WTC11 (cell line): Measurements from ENCODE around the gene SHISA6. TPM values are rescaled to one million over a fixed set of nuclear protein-coding genes. Genes with fewer than 3 reads are reported as not detected.

Experiments used
- ATAC-seq: fragments of 200-7000 bp; cut with Tn5 transposase; 2 replicates; pipeline ENCODE4 v1.10.0; 2021; ENCODE audit warnings: mild to moderate bottlenecking, moderate library complexity
- Bru-seq: library from RNA; stranded (reverse); fragments of 400-500 nt; gene quantifications from one replicate; lab custom pipeline; 2021; lab: Mats Ljungman, UMichigan
- CTCF ChIA-PET: fragments of 300-600 bp; sonication (Branson Sonifier 250); formaldehyde crosslinking; loops from one replicate; lab custom pipeline; 2021; ENCODE audit warnings: antibody characterized with exemption; lab: Charles Lee
- POLR2A ChIA-PET: fragments of 350-600 bp; sonication (Branson Sonifier 250); formaldehyde crosslinking; loops from one replicate; lab custom pipeline; 2021; ENCODE audit warnings: antibody characterized with exemption; lab: Charles Lee
- DNase-seq: peaks from one replicate; pipeline ENCODE4 v3.0.0; 2021; ENCODE audit warnings: low spot score
- H3K27ac Mint-ChIP-seq: 2 replicates; pipeline ENCODE4 v1.8.0; 2021; ENCODE audit warnings: mixed read lengths
- H3K27me3 Mint-ChIP-seq: 2 replicates; pipeline ENCODE4 v1.8.0; 2021; ENCODE audit warnings: low read depth, mild to moderate bottlenecking, moderate library complexity, mixed read lengths
- H3K36me3 Mint-ChIP-seq: 2 replicates; pipeline ENCODE4 v1.8.0; 2021; ENCODE audit warnings: mixed read lengths
- H3K4me1 Mint-ChIP-seq: 2 replicates; pipeline ENCODE4 v1.8.0; 2022; ENCODE audit warnings: mixed read lengths
- H3K4me3 Mint-ChIP-seq: 2 replicates; pipeline ENCODE4 v1.8.0; 2021; ENCODE audit warnings: mild to moderate bottlenecking, moderate library complexity, mixed read lengths
- H3K9me3 Mint-ChIP-seq: 2 replicates; pipeline ENCODE4 v1.8.0; 2021; ENCODE audit warnings: mixed read lengths
- ATF1 ChIP-seq: sonication (generic); formaldehyde crosslinking; IDR thresholded peaks from 2 replicates; pipeline ENCODE4 v1.8.1; 2023; ENCODE audit warnings: mild to moderate bottlenecking, moderate library complexity, missing genetic modification reagents
- CBFB ChIP-seq: sonication (generic); formaldehyde crosslinking; IDR thresholded peaks from 2 replicates; pipeline ENCODE4 v1.8.1; 2022; ENCODE audit warnings: mild to moderate bottlenecking, low read depth, missing genetic modification reagents
- CREB1 ChIP-seq: sonication (generic); formaldehyde crosslinking; IDR thresholded peaks from 2 replicates; pipeline ENCODE4 v1.8.0; 2023; ENCODE audit warnings: mild to moderate bottlenecking, missing genetic modification reagents
- ESRRA ChIP-seq: sonication (generic); formaldehyde crosslinking; IDR thresholded peaks from 2 replicates; pipeline ENCODE4 v1.8.1; 2022; ENCODE audit warnings: mild to moderate bottlenecking, missing genetic modification reagents, borderline replicate concordance
- OVOL2 ChIP-seq: fragments of 250-450 bp; sonication (Bioruptor Pico); IDR thresholded peaks from 2 replicates; pipeline ENCODE4 v1.9.0; 2021; ENCODE audit warnings: mild to moderate bottlenecking, borderline replicate concordance
- TEAD1 ChIP-seq: sonication (generic); formaldehyde crosslinking; IDR thresholded peaks from 2 replicates; pipeline ENCODE4 v1.8.0; 2022; ENCODE audit warnings: mild to moderate bottlenecking, missing genetic modification reagents
- TP53 ChIP-seq: sonication (generic); formaldehyde crosslinking; IDR thresholded peaks from 2 replicates; pipeline ENCODE4 v1.8.1; 2023; ENCODE audit warnings: mild to moderate bottlenecking, missing genetic modification reagents
- ZNF219 ChIP-seq: sonication (generic); formaldehyde crosslinking; IDR thresholded peaks from 2 replicates; pipeline ENCODE4 v1.8.0; 2023; ENCODE audit warnings: missing genetic modification reagents, mild to moderate bottlenecking, borderline replicate concordance
- ZNF263 ChIP-seq: sonication (generic); formaldehyde crosslinking; IDR thresholded peaks from 2 replicates; pipeline ENCODE4 v1.8.1; 2022; ENCODE audit warnings: low read depth, mild to moderate bottlenecking, moderate library complexity, missing genetic modification reagents
- long read RNA-seq, 3 experiments: library from RNA in 1 of 3; library from capped mRNA in 1 of 3; library from polyadenylated mRNA in 1 of 3; unstranded in 2 of 3; stranded (forward) in 1 of 3; transcript quantifications; one replicate each; pipeline ENCODE4 v2.0.0, GENCODE V29; 2021
- total RNA-seq: library from RNA; stranded (reverse); gene quantifications from 3 replicates; pipeline ENCODE4 v1.2.3, GENCODE V29; 2021
- TF ChIP-seq, protein P1 (sequence below): sonication (generic); formaldehyde crosslinking; IDR thresholded peaks from 2 replicates; pipeline ENCODE4 v1.8.0; 2022; ENCODE audit warnings: mild to moderate bottlenecking, missing genetic modification reagents
- TF ChIP-seq, protein P2 (sequence below): fragments of 250-450 bp; sonication (Bioruptor Pico); IDR thresholded peaks from 2 replicates; pipeline ENCODE4 v1.9.0; 2021; ENCODE audit warnings: mild to moderate bottlenecking
- TF ChIP-seq, protein P3 (sequence below): sonication (generic); formaldehyde crosslinking; IDR thresholded peaks from 2 replicates; pipeline ENCODE4 v1.8.0; 2023; ENCODE audit warnings: missing genetic modification reagents, mild to moderate bottlenecking, borderline replicate concordance
- TF ChIP-seq, protein P4 (sequence below): sonication (generic); formaldehyde crosslinking; IDR thresholded peaks from 2 replicates; pipeline ENCODE4 v1.8.1; 2023; ENCODE audit warnings: mild to moderate bottlenecking, missing genetic modification reagents, borderline replicate concordance
- TF ChIP-seq, protein P5 (sequence below): sonication (generic); formaldehyde crosslinking; conservative IDR thresholded peaks from 2 replicates; pipeline ENCODE4 v1.8.1; 2022; ENCODE audit warnings: mild to moderate bottlenecking, missing genetic modification reagents
- TF ChIP-seq, protein P6 (sequence below): sonication (generic); formaldehyde crosslinking; IDR thresholded peaks from 2 replicates; pipeline ENCODE4 v1.8.1; 2022; ENCODE audit warnings: mild to moderate bottlenecking, missing genetic modification reagents, moderate library complexity, borderline replicate concordance
- TF ChIP-seq, protein P7 (sequence below): fragments of 250-450 bp; sonication (Bioruptor Pico); IDR thresholded peaks from 2 replicates; pipeline ENCODE4 v1.9.0; 2021; ENCODE audit warnings: moderate library complexity, mild to moderate bottlenecking, inconsistent platforms, borderline replicate concordance

SHISA6 gene
- total RNA-seq (0.99 to 1.4 TPM (median 1.1 TPM) in 3 replicates), Bru-seq, nascent RNA (percentile 25 among the genes with signal in this experiment)
- long read RNA-seq, experiment 1, partial matches to known transcripts = 0 of 5 reads
- long read RNA-seq, experiment 1, other reads (novel, unspliced or antisense) = 4 of 5 reads
- long read RNA-seq, experiment 2, partial matches to known transcripts = 0 of 1 reads
- long read RNA-seq, experiment 2, other reads (novel, unspliced or antisense) = 1 of 1 reads
- long read RNA-seq, experiment 3 = 0 reads

DNA sequence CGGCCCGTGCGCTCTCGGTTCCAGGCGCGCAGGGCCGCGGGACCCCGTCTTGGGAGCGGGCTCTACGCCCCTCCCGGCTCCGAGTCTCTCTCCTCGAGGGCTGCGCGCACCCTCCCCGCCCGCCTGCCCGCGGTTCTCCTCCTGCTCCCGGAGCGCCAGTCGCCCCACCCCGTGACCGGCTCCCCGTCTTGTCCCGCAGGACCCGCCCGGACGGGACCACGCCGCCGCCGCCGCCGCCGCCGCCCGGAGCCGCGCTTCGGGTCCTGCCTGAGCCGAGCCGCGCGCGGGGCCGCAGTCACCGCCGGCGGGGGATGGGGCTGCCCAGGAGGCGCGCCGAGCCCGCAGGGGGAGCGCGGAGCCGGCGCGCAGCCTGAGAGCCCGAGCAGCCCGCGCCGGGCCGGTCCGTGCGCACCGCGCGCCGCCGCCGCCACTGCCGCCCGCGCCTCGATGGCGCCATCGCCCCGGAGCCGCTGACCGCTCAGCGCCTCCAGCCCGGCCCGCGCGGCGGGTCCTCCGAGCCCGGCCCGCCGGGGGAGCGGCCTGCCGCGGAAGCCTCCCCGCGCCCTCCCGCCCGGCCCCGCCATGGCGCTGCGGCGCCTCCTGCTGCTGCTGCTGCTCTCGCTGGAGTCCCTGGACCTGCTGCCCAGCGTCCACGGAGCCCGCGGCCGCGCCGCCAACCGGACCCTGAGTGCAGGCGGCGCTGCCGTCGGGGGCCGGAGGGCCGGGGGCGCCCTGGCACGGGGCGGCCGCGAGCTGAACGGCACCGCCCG lies at the start of gene SHISA6:
Gene SHISA6, plus strand, starts transcription at position 373 of the 770 bp plus-strand sequence.
- Mint-ChIP-seq H3K4me3 (peak within 1 kb of the TSS; percentile 51), H3K4me1 (peaks cover 11% of the 10 kb centered on the region), H3K27me3 (peaks cover 71% of the 10 kb centered on the region), H3K27ac (no peak within 1 kb of the TSS), H3K36me3 (peaks cover 55% of the 10 kb centered on the region), H3K9me3 (peaks cover 68% of the 10 kb centered on the region)
- ChIA-PET CTCF (interaction anchor here (0.8 to 1.0 kb wide), 2 partner anchors 151 to 365 kb away, joined by 3 read pairs; no protein-coding TSS in a partner anchor), POLR2A (interaction anchor here (0.7 kb wide), 1 partner anchor 560 kb away, joined by 3 read pairs; no protein-coding TSS in a partner anchor)
- DNase-seq = no peak
- no peak for TF ChIP-seq CBFB (CRISPR knock-in tag)
- peak; percentile 31; the same call in 1 of the 2 replicates for ATAC-seq

DNA sequence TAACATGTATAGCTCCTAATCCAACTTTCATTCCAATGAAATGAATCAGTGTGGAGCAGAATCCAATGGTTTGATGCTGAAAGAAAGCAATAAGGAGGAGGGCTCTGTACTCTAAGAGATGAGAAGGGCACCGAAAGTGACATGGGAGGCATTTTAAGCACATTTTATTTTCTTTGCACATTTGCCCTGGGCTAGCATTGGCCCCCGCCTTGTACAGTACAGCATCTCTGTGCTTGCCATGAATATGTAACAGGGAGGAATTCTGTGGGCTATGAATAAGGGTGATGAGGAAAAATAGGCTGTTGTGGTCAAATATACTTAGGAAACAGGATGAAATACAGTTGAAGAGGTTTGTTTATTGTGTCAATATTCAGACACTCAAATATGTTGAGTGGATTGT lies 45.2 kb upstream of the SHISA6 start:
- peaks cover 37% of the 10 kb centered on the region for H3K27me3 Mint-ChIP-seq
- H3K36me3 Mint-ChIP-seq = peaks cover 70% of the 10 kb centered on the region
- ATAC-seq (no peak), DNase-seq (no peak)
- POLR2A ChIA-PET = no interaction called here
- no peak overlapping the region for H3K27ac Mint-ChIP-seq
- H3K4me3 Mint-ChIP-seq = no peak overlapping the region
- H3K9me3 Mint-ChIP-seq = peaks cover 80% of the 10 kb centered on the region
- peaks cover 15% of the 10 kb centered on the region for H3K4me1 Mint-ChIP-seq
- CTCF ChIA-PET = no interaction called here
- TF ChIP-seq, protein P1, sequence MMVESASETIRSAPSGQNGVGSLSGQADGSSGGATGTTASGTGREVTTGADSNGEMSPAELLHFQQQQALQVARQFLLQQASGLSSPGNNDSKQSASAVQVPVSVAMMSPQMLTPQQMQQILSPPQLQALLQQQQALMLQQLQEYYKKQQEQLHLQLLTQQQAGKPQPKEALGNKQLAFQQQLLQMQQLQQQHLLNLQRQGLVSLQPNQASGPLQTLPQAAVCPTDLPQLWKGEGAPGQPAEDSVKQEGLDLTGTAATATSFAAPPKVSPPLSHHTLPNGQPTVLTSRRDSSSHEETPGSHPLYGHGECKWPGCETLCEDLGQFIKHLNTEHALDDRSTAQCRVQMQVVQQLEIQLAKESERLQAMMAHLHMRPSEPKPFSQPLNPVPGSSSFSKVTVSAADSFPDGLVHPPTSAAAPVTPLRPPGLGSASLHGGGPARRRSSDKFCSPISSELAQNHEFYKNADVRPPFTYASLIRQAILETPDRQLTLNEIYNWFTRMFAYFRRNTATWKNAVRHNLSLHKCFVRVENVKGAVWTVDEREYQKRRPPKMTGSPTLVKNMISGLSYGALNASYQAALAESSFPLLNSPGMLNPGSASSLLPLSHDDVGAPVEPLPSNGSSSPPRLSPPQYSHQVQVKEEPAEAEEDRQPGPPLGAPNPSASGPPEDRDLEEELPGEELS = no peak
- TF ChIP-seq, protein P2, sequence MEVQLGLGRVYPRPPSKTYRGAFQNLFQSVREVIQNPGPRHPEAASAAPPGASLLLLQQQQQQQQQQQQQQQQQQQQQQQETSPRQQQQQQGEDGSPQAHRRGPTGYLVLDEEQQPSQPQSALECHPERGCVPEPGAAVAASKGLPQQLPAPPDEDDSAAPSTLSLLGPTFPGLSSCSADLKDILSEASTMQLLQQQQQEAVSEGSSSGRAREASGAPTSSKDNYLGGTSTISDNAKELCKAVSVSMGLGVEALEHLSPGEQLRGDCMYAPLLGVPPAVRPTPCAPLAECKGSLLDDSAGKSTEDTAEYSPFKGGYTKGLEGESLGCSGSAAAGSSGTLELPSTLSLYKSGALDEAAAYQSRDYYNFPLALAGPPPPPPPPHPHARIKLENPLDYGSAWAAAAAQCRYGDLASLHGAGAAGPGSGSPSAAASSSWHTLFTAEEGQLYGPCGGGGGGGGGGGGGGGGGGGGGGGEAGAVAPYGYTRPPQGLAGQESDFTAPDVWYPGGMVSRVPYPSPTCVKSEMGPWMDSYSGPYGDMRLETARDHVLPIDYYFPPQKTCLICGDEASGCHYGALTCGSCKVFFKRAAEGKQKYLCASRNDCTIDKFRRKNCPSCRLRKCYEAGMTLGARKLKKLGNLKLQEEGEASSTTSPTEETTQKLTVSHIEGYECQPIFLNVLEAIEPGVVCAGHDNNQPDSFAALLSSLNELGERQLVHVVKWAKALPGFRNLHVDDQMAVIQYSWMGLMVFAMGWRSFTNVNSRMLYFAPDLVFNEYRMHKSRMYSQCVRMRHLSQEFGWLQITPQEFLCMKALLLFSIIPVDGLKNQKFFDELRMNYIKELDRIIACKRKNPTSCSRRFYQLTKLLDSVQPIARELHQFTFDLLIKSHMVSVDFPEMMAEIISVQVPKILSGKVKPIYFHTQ (CRISPR knock-in tag) = no peak
- TF ChIP-seq TP53 (CRISPR knock-in tag) = no peak
- TF ChIP-seq, protein P3, sequence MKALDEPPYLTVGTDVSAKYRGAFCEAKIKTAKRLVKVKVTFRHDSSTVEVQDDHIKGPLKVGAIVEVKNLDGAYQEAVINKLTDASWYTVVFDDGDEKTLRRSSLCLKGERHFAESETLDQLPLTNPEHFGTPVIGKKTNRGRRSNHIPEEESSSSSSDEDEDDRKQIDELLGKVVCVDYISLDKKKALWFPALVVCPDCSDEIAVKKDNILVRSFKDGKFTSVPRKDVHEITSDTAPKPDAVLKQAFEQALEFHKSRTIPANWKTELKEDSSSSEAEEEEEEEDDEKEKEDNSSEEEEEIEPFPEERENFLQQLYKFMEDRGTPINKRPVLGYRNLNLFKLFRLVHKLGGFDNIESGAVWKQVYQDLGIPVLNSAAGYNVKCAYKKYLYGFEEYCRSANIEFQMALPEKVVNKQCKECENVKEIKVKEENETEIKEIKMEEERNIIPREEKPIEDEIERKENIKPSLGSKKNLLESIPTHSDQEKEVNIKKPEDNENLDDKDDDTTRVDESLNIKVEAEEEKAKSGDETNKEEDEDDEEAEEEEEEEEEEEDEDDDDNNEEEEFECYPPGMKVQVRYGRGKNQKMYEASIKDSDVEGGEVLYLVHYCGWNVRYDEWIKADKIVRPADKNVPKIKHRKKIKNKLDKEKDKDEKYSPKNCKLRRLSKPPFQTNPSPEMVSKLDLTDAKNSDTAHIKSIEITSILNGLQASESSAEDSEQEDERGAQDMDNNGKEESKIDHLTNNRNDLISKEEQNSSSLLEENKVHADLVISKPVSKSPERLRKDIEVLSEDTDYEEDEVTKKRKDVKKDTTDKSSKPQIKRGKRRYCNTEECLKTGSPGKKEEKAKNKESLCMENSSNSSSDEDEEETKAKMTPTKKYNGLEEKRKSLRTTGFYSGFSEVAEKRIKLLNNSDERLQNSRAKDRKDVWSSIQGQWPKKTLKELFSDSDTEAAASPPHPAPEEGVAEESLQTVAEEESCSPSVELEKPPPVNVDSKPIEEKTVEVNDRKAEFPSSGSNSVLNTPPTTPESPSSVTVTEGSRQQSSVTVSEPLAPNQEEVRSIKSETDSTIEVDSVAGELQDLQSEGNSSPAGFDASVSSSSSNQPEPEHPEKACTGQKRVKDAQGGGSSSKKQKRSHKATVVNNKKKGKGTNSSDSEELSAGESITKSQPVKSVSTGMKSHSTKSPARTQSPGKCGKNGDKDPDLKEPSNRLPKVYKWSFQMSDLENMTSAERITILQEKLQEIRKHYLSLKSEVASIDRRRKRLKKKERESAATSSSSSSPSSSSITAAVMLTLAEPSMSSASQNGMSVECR = no peak
- no peak for TF ChIP-seq ATF1 (CRISPR knock-in tag)
- no peak for TF ChIP-seq CREB1 (CRISPR knock-in tag)
- no peak for TF ChIP-seq ZNF219 (CRISPR knock-in tag)
- TF ChIP-seq, protein P4, sequence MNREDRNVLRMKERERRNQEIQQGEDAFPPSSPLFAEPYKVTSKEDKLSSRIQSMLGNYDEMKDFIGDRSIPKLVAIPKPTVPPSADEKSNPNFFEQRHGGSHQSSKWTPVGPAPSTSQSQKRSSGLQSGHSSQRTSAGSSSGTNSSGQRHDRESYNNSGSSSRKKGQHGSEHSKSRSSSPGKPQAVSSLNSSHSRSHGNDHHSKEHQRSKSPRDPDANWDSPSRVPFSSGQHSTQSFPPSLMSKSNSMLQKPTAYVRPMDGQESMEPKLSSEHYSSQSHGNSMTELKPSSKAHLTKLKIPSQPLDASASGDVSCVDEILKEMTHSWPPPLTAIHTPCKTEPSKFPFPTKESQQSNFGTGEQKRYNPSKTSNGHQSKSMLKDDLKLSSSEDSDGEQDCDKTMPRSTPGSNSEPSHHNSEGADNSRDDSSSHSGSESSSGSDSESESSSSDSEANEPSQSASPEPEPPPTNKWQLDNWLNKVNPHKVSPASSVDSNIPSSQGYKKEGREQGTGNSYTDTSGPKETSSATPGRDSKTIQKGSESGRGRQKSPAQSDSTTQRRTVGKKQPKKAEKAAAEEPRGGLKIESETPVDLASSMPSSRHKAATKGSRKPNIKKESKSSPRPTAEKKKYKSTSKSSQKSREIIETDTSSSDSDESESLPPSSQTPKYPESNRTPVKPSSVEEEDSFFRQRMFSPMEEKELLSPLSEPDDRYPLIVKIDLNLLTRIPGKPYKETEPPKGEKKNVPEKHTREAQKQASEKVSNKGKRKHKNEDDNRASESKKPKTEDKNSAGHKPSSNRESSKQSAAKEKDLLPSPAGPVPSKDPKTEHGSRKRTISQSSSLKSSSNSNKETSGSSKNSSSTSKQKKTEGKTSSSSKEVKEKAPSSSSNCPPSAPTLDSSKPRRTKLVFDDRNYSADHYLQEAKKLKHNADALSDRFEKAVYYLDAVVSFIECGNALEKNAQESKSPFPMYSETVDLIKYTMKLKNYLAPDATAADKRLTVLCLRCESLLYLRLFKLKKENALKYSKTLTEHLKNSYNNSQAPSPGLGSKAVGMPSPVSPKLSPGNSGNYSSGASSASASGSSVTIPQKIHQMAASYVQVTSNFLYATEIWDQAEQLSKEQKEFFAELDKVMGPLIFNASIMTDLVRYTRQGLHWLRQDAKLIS = no peak
- TF ChIP-seq, protein P5, sequence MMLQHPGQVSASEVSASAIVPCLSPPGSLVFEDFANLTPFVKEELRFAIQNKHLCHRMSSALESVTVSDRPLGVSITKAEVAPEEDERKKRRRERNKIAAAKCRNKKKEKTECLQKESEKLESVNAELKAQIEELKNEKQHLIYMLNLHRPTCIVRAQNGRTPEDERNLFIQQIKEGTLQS (CRISPR knock-in tag) = no peak
- TF ChIP-seq ESRRA (CRISPR knock-in tag) = no peak
- no peak for TF ChIP-seq OVOL2 (CRISPR knock-in tag)
- TF ChIP-seq, protein P6, sequence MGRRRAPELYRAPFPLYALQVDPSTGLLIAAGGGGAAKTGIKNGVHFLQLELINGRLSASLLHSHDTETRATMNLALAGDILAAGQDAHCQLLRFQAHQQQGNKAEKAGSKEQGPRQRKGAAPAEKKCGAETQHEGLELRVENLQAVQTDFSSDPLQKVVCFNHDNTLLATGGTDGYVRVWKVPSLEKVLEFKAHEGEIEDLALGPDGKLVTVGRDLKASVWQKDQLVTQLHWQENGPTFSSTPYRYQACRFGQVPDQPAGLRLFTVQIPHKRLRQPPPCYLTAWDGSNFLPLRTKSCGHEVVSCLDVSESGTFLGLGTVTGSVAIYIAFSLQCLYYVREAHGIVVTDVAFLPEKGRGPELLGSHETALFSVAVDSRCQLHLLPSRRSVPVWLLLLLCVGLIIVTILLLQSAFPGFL = no peak
- no peak for TF ChIP-seq ZNF263 (CRISPR knock-in tag)
- TF ChIP-seq, protein P7, sequence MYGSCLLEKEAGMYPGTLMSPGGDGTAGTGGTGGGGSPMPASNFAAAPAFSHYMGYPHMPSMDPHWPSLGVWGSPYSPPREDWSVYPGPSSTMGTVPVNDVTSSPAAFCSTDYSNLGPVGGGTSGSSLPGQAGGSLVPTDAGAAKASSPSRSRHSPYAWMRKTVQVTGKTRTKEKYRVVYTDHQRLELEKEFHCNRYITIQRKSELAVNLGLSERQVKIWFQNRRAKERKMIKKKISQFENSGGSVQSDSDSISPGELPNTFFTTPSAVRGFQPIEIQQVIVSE (CRISPR knock-in tag) = no peak
- TF ChIP-seq TEAD1 (CRISPR knock-in tag) = no peak
